Measurements from ENCODE around the gene HNRNPDL.
"Not testable (repeated sequence)": the region's sequence is repeated elsewhere in the genome, so short reads cannot be mapped to it uniquely, and the experiment has no call there.

Gene HNRNPDL

DNA sequence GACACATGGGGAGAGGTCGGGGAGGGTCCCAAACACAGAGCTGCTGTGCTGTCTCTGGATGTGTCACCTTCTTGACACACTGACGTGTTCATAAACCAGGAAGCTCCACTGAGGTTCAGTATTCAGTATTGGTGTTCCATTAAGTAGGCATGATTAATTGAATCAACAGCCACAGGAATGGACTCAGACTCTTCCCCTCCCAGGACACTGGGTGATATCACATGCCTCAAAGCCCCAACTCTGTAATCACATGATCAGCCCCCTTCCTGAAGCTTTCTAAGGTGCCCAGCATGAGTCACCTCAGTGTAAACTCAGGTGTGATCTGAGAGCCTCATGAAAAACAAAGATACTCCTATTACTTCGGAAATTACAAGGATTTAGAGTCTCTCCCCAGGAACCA is 35.4 kb downstream of the HNRNPDL start:
- Histone ChIP-seq H3K18ac (ENCODE audit: low read length) (no peak overlapping the region), H3K27me3 (ENCODE audit: control insufficient read depth in 3 of 3, insufficient read depth in 3 of 3, low read depth in 1 of 3, low read length in 3 of 3) (no peaks in the 10 kb centered on the region), H3K4ac (ENCODE audit: low read length) (no peak overlapping the region), H3K9ac (ENCODE audit: low read depth, low read length, poor library complexity) (no peak overlapping the region), H3K4me3 (ENCODE audit: low read length in 2 of 2) (no peak overlapping the region), H4K91ac (ENCODE audit: low read depth, low read length, poor library complexity) (no peak overlapping the region), H2BK120ac (ENCODE audit: low read depth, low read length) (no peak overlapping the region), H2AK5ac (ENCODE audit: low read depth, low read length) (no peak overlapping the region), H2AFZ (ENCODE audit: low read length) (no peak overlapping the region), H3K79me1 (ENCODE audit: low read depth, low read length) (no peaks in the 10 kb centered on the region), H4K8ac (ENCODE audit: low read depth, low read length) (no peak overlapping the region), H3K4me2 (ENCODE audit: insufficient read depth, low read length, poor library complexity, severe bottlenecking) (no peak overlapping the region), H2BK12ac (ENCODE audit: low read length) (no peak overlapping the region), H3K23ac (ENCODE audit: low read depth, low read length, poor library complexity) (no peak overlapping the region), H2BK5ac (ENCODE audit: low read length) (no peak overlapping the region), H3K4me1 (ENCODE audit: control insufficient read depth in 2 of 2, insufficient read depth in 1 of 2, low read depth in 1 of 2, low read length in 2 of 2) (no peaks in the 10 kb centered on the region), H3K14ac (ENCODE audit: low read length) (no peak overlapping the region), H3K9me3 (replicated peaks in 1 of 2; ENCODE audit: control insufficient read depth in 2 of 2, insufficient read depth in 1 of 2, low read depth in 1 of 2, low read length in 2 of 2) (no peaks in the 10 kb centered on the region), H3K27ac (replicated peaks; ENCODE audit: low read length) (no peak overlapping the region), H3K36me3 (replicated peaks in 1 of 2; ENCODE audit: control insufficient read depth in 2 of 2, insufficient read depth in 2 of 2, low read length in 2 of 2) (no peaks in the 10 kb centered on the region), H2BK15ac (ENCODE audit: low read length) (no peak overlapping the region)
- no CpG with 5 or more reads among the region's 3 CpGs for WGBS, 2 donors (ENCODE audit: extremely low coverage in 2 of 2, insufficient read length in 2 of 2, insufficient replicate concordance in 1 of 2)
- no peak for DNase-seq (ENCODE audit: low spot score)

DNA sequence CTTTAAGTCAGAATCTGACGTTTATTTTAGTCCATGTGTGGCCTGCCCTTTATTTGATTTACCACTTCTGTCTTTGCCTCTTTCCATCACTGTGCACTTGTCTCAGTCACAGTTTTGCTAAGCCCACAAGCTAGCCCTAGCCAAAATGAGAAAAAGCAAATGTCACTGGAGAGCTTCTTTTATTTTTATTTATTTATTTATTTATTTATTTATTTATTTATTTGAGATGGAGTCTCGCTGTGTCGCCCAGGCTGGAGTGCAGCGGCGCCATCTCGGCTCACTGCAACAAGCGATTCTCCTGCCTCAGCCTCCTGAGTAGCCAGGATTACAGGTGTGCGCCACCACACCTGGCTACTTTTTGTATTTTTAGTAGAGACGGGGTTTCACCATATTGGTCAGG is 40.2 kb downstream of the HNRNPDL start:
- not testable (repeated sequence) for H2AFZ ChIP-seq (ENCODE audit: low read length); H3K18ac ChIP-seq (ENCODE audit: low read length); H3K27ac ChIP-seq (replicated peaks; ENCODE audit: low read length); H3K4me1 ChIP-seq (ENCODE audit: control insufficient read depth in 2 of 2, insufficient read depth in 1 of 2, low read depth in 1 of 2, low read length in 2 of 2); H3K36me3 ChIP-seq (replicated peaks in 1 of 2; ENCODE audit: control insufficient read depth in 2 of 2, insufficient read depth in 2 of 2, low read length in 2 of 2); H2BK5ac ChIP-seq (ENCODE audit: low read length); H4K8ac ChIP-seq (ENCODE audit: low read depth, low read length); H3K14ac ChIP-seq (ENCODE audit: low read length); DNase-seq (ENCODE audit: low spot score); H2BK15ac ChIP-seq (ENCODE audit: low read length); H2BK120ac ChIP-seq (ENCODE audit: low read depth, low read length); H3K79me1 ChIP-seq (ENCODE audit: low read depth, low read length); H3K4me3 ChIP-seq (ENCODE audit: low read length in 2 of 2); H3K9me3 ChIP-seq (replicated peaks in 1 of 2; ENCODE audit: control insufficient read depth in 2 of 2, insufficient read depth in 1 of 2, low read depth in 1 of 2, low read length in 2 of 2); H3K4me2 ChIP-seq (ENCODE audit: insufficient read depth, low read length, poor library complexity, severe bottlenecking); H2BK12ac ChIP-seq (ENCODE audit: low read length); H3K9ac ChIP-seq (ENCODE audit: low read depth, low read length, poor library complexity); H3K27me3 ChIP-seq (ENCODE audit: control insufficient read depth in 3 of 3, insufficient read depth in 3 of 3, low read depth in 1 of 3, low read length in 3 of 3); H3K4ac ChIP-seq (ENCODE audit: low read length); H3K23ac ChIP-seq (ENCODE audit: low read depth, low read length, poor library complexity); H4K91ac ChIP-seq (ENCODE audit: low read depth, low read length, poor library complexity); H2AK5ac ChIP-seq (ENCODE audit: low read depth, low read length)
- no CpG with 5 or more reads among the region's 9 CpGs for WGBS, 2 donors (ENCODE audit: extremely low coverage in 2 of 2, insufficient read length in 2 of 2, insufficient replicate concordance in 1 of 2)

DNA sequence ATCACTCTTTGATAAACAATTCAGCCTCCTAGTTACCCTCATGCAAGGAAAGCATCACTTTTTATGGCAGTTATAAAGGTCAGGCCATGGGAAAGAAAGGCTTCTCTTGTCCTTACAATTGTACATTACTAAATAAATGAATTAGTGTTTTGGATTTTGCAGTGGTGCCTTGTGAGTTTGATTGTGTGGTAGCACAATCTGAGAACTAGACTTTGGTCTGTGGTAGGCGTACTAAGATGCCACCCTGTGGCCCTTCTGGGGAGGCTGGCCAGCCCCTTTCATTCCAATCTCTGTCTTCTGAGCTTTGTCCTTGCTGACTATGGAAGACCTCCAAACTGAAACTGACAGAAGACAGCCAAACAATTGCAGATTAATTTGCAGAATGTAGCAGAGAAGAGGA is 41.9 kb downstream of the HNRNPDL start:
- Histone ChIP-seq H2AK5ac (ENCODE audit: low read depth, low read length) (no peak overlapping the region), H3K14ac (ENCODE audit: low read length) (no peak overlapping the region), H3K9ac (ENCODE audit: low read depth, low read length, poor library complexity) (no peak overlapping the region), H3K4ac (ENCODE audit: low read length) (no peak overlapping the region), H2BK12ac (ENCODE audit: low read length) (no peak overlapping the region), H3K27me3 (ENCODE audit: control insufficient read depth in 3 of 3, insufficient read depth in 3 of 3, low read depth in 1 of 3, low read length in 3 of 3) (no peaks in the 10 kb centered on the region), H2BK5ac (ENCODE audit: low read length) (no peak overlapping the region), H3K18ac (ENCODE audit: low read length) (no peak overlapping the region), H4K8ac (ENCODE audit: low read depth, low read length) (no peak overlapping the region), H4K91ac (ENCODE audit: low read depth, low read length, poor library complexity) (no peak overlapping the region), H3K23ac (ENCODE audit: low read depth, low read length, poor library complexity) (no peak overlapping the region), H3K4me2 (ENCODE audit: insufficient read depth, low read length, poor library complexity, severe bottlenecking) (no peak overlapping the region), H3K36me3 (replicated peaks in 1 of 2; ENCODE audit: control insufficient read depth in 2 of 2, insufficient read depth in 2 of 2, low read length in 2 of 2) (no peaks in the 10 kb centered on the region), H2AFZ (ENCODE audit: low read length) (no peak overlapping the region), H2BK15ac (ENCODE audit: low read length) (no peak overlapping the region), H3K79me1 (ENCODE audit: low read depth, low read length) (no peaks in the 10 kb centered on the region), H3K9me3 (replicated peaks in 1 of 2; ENCODE audit: control insufficient read depth in 2 of 2, insufficient read depth in 1 of 2, low read depth in 1 of 2, low read length in 2 of 2) (peaks cover 0 to 5% of the 10 kb centered on the region in 2 donors), H2BK120ac (ENCODE audit: low read depth, low read length) (no peak overlapping the region), H3K27ac (replicated peaks; ENCODE audit: low read length) (no peak overlapping the region), H3K4me1 (ENCODE audit: control insufficient read depth in 2 of 2, insufficient read depth in 1 of 2, low read depth in 1 of 2, low read length in 2 of 2) (no peaks in the 10 kb centered on the region), H3K4me3 (ENCODE audit: low read length in 2 of 2) (no peak overlapping the region)
- DNase-seq (ENCODE audit: low spot score), result no peak
- no CpG with 5 or more reads among the region's 1 CpG for WGBS, 2 donors (ENCODE audit: extremely low coverage in 2 of 2, insufficient read length in 2 of 2, insufficient replicate concordance in 1 of 2)

DNA sequence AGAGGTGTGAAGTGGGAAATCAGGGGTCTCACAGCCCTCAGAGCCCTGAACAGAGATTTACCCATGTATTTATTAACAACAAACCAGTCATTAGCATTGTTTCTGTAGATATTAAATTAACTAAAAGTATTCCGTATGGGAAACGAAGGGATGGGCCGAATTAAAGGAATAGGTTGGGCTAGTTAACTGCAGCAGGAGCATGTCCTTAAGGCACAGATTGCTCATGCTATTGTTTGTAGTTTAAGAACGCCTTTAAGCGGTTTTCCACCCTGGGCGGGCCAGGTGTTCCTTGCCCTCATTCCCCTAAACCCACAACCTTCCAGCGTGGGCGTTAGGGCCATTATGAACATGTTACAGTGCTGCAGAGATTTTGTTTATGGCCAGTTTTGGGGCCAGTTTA is 44.0 kb downstream of the HNRNPDL start:
- DNase-seq (ENCODE audit: low spot score); H2BK5ac ChIP-seq (ENCODE audit: low read length); H3K4me2 ChIP-seq (ENCODE audit: insufficient read depth, low read length, poor library complexity, severe bottlenecking); H4K91ac ChIP-seq (ENCODE audit: low read depth, low read length, poor library complexity); H2AFZ ChIP-seq (ENCODE audit: low read length); H3K27ac ChIP-seq (replicated peaks; ENCODE audit: low read length); H3K4ac ChIP-seq (ENCODE audit: low read length); H3K4me3 ChIP-seq (ENCODE audit: low read length in 2 of 2); H3K18ac ChIP-seq (ENCODE audit: low read length); H2AK5ac ChIP-seq (ENCODE audit: low read depth, low read length); H2BK15ac ChIP-seq (ENCODE audit: low read length); H2BK12ac ChIP-seq (ENCODE audit: low read length); H3K27me3 ChIP-seq (ENCODE audit: control insufficient read depth in 3 of 3, insufficient read depth in 3 of 3, low read depth in 1 of 3, low read length in 3 of 3); H3K9ac ChIP-seq (ENCODE audit: low read depth, low read length, poor library complexity); H2BK120ac ChIP-seq (ENCODE audit: low read depth, low read length); H3K4me1 ChIP-seq (ENCODE audit: control insufficient read depth in 2 of 2, insufficient read depth in 1 of 2, low read depth in 1 of 2, low read length in 2 of 2); H3K23ac ChIP-seq (ENCODE audit: low read depth, low read length, poor library complexity); H3K36me3 ChIP-seq (replicated peaks in 1 of 2; ENCODE audit: control insufficient read depth in 2 of 2, insufficient read depth in 2 of 2, low read length in 2 of 2); H4K8ac ChIP-seq (ENCODE audit: low read depth, low read length); H3K14ac ChIP-seq (ENCODE audit: low read length); H3K79me1 ChIP-seq (ENCODE audit: low read depth, low read length): not testable (repeated sequence)
- H3K9me3 ChIP-seq (replicated peaks in 1 of 2; ENCODE audit: control insufficient read depth in 2 of 2, insufficient read depth in 1 of 2, low read depth in 1 of 2, low read length in 2 of 2), result peaks cover 0 to 12% of the 10 kb centered on the region in 2 donors
- no CpG with 5 or more reads among the region's 8 CpGs for WGBS, 2 donors (ENCODE audit: extremely low coverage in 2 of 2, insufficient read length in 2 of 2, insufficient replicate concordance in 1 of 2)
